Nephron (organoid): ENCODE results near the gene MDM1.
A peak's percentile ranks its signal among the peaks of the same experiment; 100 is the strongest.

Source experiments
- H3K27ac Mint-ChIP-seq, 3 experiments: 2 replicates each; pipeline ENCODE4 v1.8.0; 2020; ENCODE audit warnings: mixed read lengths in 3 of 3, mild to moderate bottlenecking in 2 of 3, moderate library complexity in 1 of 3
- H3K27me3 Mint-ChIP-seq: 2 replicates; pipeline ENCODE4 v1.8.0; 2021; ENCODE audit warnings: low read depth, mild to moderate bottlenecking, moderate library complexity, mixed read lengths
- H3K36me3 Mint-ChIP-seq: 2 replicates; pipeline ENCODE4 v1.8.0; 2020; ENCODE audit warnings: low read depth, mixed read lengths
- H3K4me1 Mint-ChIP-seq: 2 replicates; pipeline ENCODE4 v1.8.0; 2020; ENCODE audit warnings: mixed read lengths
- H3K4me3 Mint-ChIP-seq, 3 experiments: 2 replicates each; pipeline ENCODE4 v1.8.0; 2020; ENCODE audit warnings: mild to moderate bottlenecking in 3 of 3, mixed read lengths in 3 of 3, moderate library complexity in 2 of 3
- H3K9me3 Mint-ChIP-seq: 2 replicates; pipeline ENCODE4 v1.8.0; 2020; ENCODE audit warnings: mixed read lengths
- TF ChIP-seq, protein P1 (sequence below), 3 experiments: fragments of 200-600 bp; sonication (generic); IDR thresholded peaks; one replicate each; pipeline ENCODE4 v1.5.0; 2021; ENCODE audit warnings: antibody characterized with exemption in 3 of 3; ENCODE audit not compliant: unreplicated experiment in 3 of 3

Gene MDM1

DNA sequence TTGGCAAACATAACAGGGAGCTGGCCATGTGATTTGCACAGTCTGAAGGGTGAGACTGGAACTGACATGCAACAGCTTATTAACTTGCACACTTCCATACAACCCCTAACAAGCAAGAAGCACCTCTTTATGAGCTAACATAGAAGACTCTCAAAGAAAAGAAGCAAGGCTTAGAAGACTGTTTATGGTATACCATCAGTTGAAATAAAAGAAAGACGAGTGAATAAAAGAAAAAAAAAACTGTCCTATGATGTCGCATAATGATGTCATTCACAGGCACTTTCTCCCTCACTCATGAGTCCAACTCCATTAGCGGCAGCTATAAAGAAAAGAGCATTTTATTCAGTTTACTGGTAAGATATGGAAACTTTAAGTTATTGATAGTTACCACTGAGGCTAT lies 3.3 kb upstream of the MDM1 start:
- H3K27me3 Mint-ChIP-seq, result peaks cover under 1% of the 10 kb centered on the region
- no peak overlapping the region for H3K4me3 Mint-ChIP-seq
- no peaks in the 10 kb centered on the region for H3K36me3 Mint-ChIP-seq
- TF ChIP-seq, protein P1, sequence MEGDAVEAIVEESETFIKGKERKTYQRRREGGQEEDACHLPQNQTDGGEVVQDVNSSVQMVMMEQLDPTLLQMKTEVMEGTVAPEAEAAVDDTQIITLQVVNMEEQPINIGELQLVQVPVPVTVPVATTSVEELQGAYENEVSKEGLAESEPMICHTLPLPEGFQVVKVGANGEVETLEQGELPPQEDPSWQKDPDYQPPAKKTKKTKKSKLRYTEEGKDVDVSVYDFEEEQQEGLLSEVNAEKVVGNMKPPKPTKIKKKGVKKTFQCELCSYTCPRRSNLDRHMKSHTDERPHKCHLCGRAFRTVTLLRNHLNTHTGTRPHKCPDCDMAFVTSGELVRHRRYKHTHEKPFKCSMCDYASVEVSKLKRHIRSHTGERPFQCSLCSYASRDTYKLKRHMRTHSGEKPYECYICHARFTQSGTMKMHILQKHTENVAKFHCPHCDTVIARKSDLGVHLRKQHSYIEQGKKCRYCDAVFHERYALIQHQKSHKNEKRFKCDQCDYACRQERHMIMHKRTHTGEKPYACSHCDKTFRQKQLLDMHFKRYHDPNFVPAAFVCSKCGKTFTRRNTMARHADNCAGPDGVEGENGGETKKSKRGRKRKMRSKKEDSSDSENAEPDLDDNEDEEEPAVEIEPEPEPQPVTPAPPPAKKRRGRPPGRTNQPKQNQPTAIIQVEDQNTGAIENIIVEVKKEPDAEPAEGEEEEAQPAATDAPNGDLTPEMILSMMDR (IDR thresholded peaks at IDR 0.05; ENCODE audit: unreplicated experiment in 3 of 3), result no peak
- peaks cover 19% of the 10 kb centered on the region for H3K4me1 Mint-ChIP-seq
- H3K9me3 Mint-ChIP-seq, result no peaks in the 10 kb centered on the region
- no peak overlapping the region for H3K27ac Mint-ChIP-seq

DNA sequence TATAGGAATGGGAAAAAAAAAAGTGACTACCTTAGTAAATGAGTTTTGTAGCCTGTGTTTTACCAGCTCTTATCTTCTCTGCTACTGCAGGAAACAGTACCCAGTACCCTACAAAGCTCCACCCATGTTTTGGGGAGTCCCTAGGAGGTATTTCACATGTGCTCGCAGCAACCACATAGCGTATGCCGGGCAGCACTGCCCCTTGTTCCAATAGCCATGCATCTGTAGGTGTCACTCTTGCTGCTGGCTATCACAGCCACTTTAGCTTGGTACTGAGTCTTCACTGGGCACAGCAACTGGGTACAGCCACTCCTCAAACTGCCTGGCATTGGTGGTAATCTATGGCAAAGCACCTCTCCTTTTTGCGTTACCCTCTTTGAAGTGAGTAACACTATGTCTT lies 2.0 kb upstream of the MDM1 start:
- Mint-ChIP-seq H3K4me3 (peak overlapping the region; percentile 60 to 78 (median 76)), H3K9me3 (no peaks in the 10 kb centered on the region), H3K27me3 (no peaks in the 10 kb centered on the region), H3K27ac (no peak overlapping the region), H3K4me1 (peaks cover 22% of the 10 kb centered on the region), H3K36me3 (peaks cover 3% of the 10 kb centered on the region)
- TF ChIP-seq, protein P1 (IDR thresholded peaks at IDR 0.05; ENCODE audit: unreplicated experiment in 3 of 3), result no peak

DNA sequence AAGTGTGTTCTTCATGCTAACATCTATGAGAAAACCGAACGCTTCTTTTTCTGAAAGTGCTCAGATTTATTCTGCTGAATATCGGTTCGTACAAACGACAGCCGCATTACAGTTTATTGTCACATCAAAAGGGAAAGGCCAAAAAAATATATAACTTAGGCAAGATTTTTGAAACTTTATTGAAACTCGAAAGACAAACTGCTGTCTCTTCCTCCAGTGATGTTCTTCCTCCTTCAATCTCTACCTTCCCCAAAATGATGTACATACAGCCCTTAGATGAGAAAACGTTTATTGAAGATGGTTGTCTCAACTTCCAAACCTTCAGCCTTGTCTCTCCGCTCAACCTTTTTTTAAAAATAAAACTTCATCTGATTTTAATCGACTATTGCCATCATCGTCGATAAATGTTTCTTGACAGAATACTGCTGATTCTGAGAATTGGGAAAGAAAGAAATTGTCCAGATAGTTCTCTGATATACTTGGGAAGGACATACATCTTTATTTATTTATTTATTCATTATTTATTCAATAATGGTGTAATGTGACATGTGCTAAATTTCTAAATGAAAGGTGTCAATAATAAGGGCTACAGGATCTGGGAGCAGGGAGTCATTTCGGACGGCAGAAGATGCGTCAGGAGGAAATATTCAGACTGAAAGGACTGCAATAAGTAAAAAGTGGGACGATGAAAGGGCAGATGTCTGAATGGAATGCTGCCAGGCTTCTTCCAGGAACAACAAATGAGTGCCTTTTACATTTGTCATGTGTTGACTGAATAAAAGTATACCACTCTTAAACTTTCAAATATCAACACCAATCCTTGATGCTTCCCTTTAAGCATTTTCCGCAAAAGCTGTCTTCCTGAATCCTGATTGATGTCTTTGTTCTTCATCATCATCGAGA lies 817 bp upstream of the MDM1 start:
- Mint-ChIP-seq H3K36me3 (peaks cover 3% of the 10 kb centered on the region), H3K4me1 (peaks cover 29% of the 10 kb centered on the region), H3K4me3 (peak overlapping the region; percentile 89 to 94 (median 92)), H3K27me3 (no peaks in the 10 kb centered on the region), H3K27ac (peak overlapping the region; percentile 57 to 64 (median 58)), H3K9me3 (no peaks in the 10 kb centered on the region)
- TF ChIP-seq, protein P1 (IDR thresholded peaks at IDR 0.05; ENCODE audit: unreplicated experiment in 3 of 3), result no peak

DNA sequence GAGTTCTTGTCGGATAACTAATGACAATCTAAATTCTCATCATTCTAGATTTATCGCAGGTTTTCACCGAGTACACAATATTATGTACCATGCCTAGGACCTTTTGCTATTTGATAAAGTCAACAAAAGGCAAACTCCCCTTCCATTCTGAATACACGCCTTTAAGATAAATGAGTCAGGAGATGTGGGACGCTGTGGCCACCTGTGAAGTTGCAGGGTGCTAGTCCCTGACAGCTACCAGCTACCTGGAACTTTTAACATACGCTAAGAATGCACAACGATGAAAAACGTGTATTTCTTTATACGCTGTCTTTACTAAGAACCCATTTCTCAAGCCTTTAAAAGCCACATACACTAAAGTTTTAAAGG lies 678 bp downstream of the MDM1 start:
- Mint-ChIP-seq H3K27ac (peak overlapping the region in 1 of 3 experiments; percentile 64), H3K36me3 (peaks cover 7% of the 10 kb centered on the region), H3K27me3 (no peaks in the 10 kb centered on the region), H3K4me3 (peak overlapping the region; percentile 89 to 94 (median 92)), H3K9me3 (no peaks in the 10 kb centered on the region), H3K4me1 (peaks cover 31% of the 10 kb centered on the region)
- TF ChIP-seq, protein P1 (IDR thresholded peaks at IDR 0.05; ENCODE audit: unreplicated experiment in 3 of 3), result no peak

DNA sequence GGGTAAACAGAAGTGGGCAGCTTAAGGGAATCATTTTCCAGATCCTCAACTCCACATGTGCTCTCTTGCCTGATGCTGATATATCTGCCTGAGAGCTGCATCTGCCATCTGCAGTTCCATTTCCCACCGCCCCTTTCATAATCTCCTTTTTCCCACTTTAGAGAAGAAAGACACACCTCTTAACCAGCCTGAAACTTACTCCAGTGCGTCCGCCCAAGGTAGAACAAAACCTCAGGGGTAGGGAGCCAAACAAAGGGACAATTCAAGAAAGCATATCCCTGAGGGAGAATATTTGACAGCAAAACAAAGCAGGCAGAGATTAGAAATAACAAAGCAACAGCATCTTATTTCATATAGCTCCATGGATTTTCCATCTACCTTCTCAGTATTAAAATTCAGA lies 4.3 kb downstream of the MDM1 start:
- peaks cover 35% of the 10 kb centered on the region for H3K4me1 Mint-ChIP-seq
- peaks cover 17% of the 10 kb centered on the region for H3K36me3 Mint-ChIP-seq
- TF ChIP-seq, protein P1 (IDR thresholded peaks at IDR 0.05; ENCODE audit: unreplicated experiment in 3 of 3), result no peak
- H3K4me3 Mint-ChIP-seq, result no peak overlapping the region
- no peaks in the 10 kb centered on the region for H3K9me3 Mint-ChIP-seq
- H3K27me3 Mint-ChIP-seq, result no peaks in the 10 kb centered on the region
- H3K27ac Mint-ChIP-seq, result no peak overlapping the region

DNA sequence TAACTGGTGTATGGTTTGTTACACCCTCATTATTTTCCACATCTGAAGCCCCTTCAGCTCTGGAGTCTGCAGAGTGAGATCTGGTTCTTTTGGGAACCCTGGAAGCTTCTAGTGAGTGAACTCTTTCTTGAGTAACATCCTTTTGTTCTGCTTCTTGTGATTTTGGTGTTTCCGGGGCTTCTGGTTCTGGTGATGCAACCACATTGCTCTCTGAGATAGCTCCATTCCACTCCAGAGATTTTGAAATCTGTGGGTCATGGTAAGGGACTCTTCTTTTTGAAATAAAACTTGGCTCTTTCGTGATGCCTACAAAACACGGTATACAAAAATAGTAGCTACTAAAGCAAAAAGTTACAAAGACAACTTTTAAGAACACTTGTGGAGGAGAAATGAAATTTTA lies 5.4 kb downstream of the MDM1 start:
- Mint-ChIP-seq H3K27ac (no peak overlapping the region), H3K9me3 (no peaks in the 10 kb centered on the region), H3K36me3 (peaks cover 25% of the 10 kb centered on the region), H3K4me3 (no peak overlapping the region), H3K27me3 (no peaks in the 10 kb centered on the region), H3K4me1 (peaks cover 29% of the 10 kb centered on the region)
- TF ChIP-seq, protein P1 (IDR thresholded peaks at IDR 0.05; ENCODE audit: unreplicated experiment in 3 of 3), result no peak
